GM23338 (cell line): ENCODE results near the gene ZNF273. TPM values are rescaled to one million over a fixed set of nuclear protein-coding genes. Genes with fewer than 3 reads are reported as not detected.

ENCODE experiments used
- ATAC-seq: fragments of 200-7000 bp; cut with Tn5 transposase; 3 replicates; pipeline ENCODE4 v1.9.1; 2020
- DNase-seq: peaks from one replicate; pipeline ENCODE4 v3.0.0-alpha.2; 2015; ENCODE audit warnings: low spot score
- H2AFZ ChIP-seq: fragments of 200-600 bp; sonication (generic); 2 replicates; pipeline ENCODE4 v1.8.0; 2016; ENCODE audit warnings: antibody characterized with exemption, mild to moderate bottlenecking, moderate library complexity
- H3F3A ChIP-seq: fragments of 200-600 bp; sonication (generic); replicated peaks from 2 replicates; pipeline ENCODE4 v1.8.0; 2017; ENCODE audit warnings: antibody characterized with exemption, mixed run types, low read depth
- H3K27ac ChIP-seq: fragments of 200-600 bp; sonication (generic); 2 replicates; pipeline ENCODE4 v1.6.1; 2016; ENCODE audit warnings: low read depth
- H3K27me3 ChIP-seq: fragments of 200-600 bp; sonication (generic); 2 replicates; pipeline ENCODE4 v1.8.0; 2016; ENCODE audit warnings: mild to moderate bottlenecking, mixed run types, moderate library complexity; ENCODE audit not compliant: insufficient read depth
- H3K36me3 ChIP-seq: fragments of 200-600 bp; sonication (generic); 2 replicates; pipeline ENCODE4 v1.8.0; 2016; ENCODE audit warnings: mild to moderate bottlenecking; ENCODE audit not compliant: insufficient read depth
- H3K4me1 ChIP-seq: fragments of 200-600 bp; sonication (generic); 2 replicates; pipeline ENCODE4 v1.8.0; 2016; ENCODE audit warnings: mild to moderate bottlenecking, moderate library complexity; ENCODE audit not compliant: insufficient read depth
- H3K4me2 ChIP-seq: fragments of 200-600 bp; sonication (generic); 2 replicates; pipeline ENCODE4 v1.7.1; 2017; ENCODE audit warnings: mixed run types
- H3K4me3 ChIP-seq: fragments of 200-600 bp; sonication (generic); 2 replicates; pipeline ENCODE4 v1.6.1; 2016; ENCODE audit warnings: mixed run types
- H3K79me2 ChIP-seq: fragments of 200-600 bp; sonication (generic); replicated peaks from 2 replicates; pipeline ENCODE4 v1.8.0; 2017; ENCODE audit warnings: mild to moderate bottlenecking; ENCODE audit not compliant: insufficient read depth
- H3K9me2 ChIP-seq: fragments of 200-600 bp; sonication (generic); 2 replicates; pipeline ENCODE4 v1.8.0; 2017; ENCODE audit not compliant: insufficient read depth
- H4K20me1 ChIP-seq: fragments of 200-600 bp; sonication (generic); replicated peaks from 2 replicates; pipeline ENCODE4 v1.8.0; 2017; ENCODE audit warnings: mild to moderate bottlenecking; ENCODE audit not compliant: insufficient read depth
- H3K27ac Mint-ChIP-seq: 2 replicates; pipeline ENCODE4 v1.8.0; 2020; ENCODE audit warnings: inconsistent platforms, mild to moderate bottlenecking, moderate library complexity, mixed read lengths
- H3K27me3 Mint-ChIP-seq: 3 replicates; pipeline ENCODE4 v1.8.0; 2022; ENCODE audit warnings: low read depth, mild to moderate bottlenecking, moderate library complexity, mixed read lengths, inconsistent platforms; ENCODE audit not compliant: insufficient read depth, poor library complexity
- H3K36me3 Mint-ChIP-seq: 3 replicates; pipeline ENCODE4 v1.8.0; 2021; ENCODE audit warnings: low read depth, mild to moderate bottlenecking, inconsistent platforms, moderate library complexity, mixed read lengths
- H3K4me1 Mint-ChIP-seq: 3 replicates; pipeline ENCODE4 v1.8.0; 2020; ENCODE audit warnings: mild to moderate bottlenecking, inconsistent platforms, mixed read lengths
- H3K4me3 Mint-ChIP-seq: 3 replicates; pipeline ENCODE4 v1.8.0; 2021; ENCODE audit warnings: moderate library complexity, mild to moderate bottlenecking, inconsistent platforms, mixed read lengths
- H3K9me3 Mint-ChIP-seq: 3 replicates; pipeline ENCODE4 v1.8.0; 2020; ENCODE audit warnings: moderate library complexity, mild to moderate bottlenecking, inconsistent platforms, mixed read lengths
- EZH2 ChIP-seq: fragments of 200-600 bp; sonication (generic); IDR thresholded peaks from one replicate; pipeline ENCODE4 v1.8.0; 2017; ENCODE audit warnings: antibody characterized with exemption, mild to moderate bottlenecking, low read depth; ENCODE audit not compliant: unreplicated experiment
- NANOG ChIP-seq: IDR thresholded peaks from 2 replicates; pipeline ENCODE4 v1.6.1; 2016; ENCODE audit warnings: antibody characterized with exemption, borderline replicate concordance
- POLR2AphosphoS5 ChIP-seq: IDR thresholded peaks from 2 replicates; pipeline ENCODE4 v1.6.1; 2016; ENCODE audit warnings: antibody characterized with exemption, low read depth
- ZNF114 ChIP-seq: fragments of 250-450 bp; sonication (Bioruptor Pico); IDR thresholded peaks from 2 replicates; pipeline ENCODE4 v1.5.0; 2020; ENCODE audit warnings: mild to moderate bottlenecking, moderate library complexity
- polyA plus RNA-seq: library from polyadenylated mRNA; unstranded; fragments of >200 nt; fragmentation: Nextera tagmentation; extraction: Ambion mirVana; gene quantifications from 2 replicates; pipeline ENCODE4 v1.2.1, GENCODE V29; 2016
- total RNA-seq: library from RNA; depleted of rRNA; stranded (reverse); fragments of >200 nt; shearing (Covaris generic); gene quantifications from 2 replicates; pipeline ENCODE4 v1.2.3, GENCODE V29; 2014
- TF ChIP-seq, protein P1 (sequence below), 2 experiments: fragments of 200-600 bp in 1 of 2; sonication (generic) in 1 of 2; conservative IDR thresholded peaks; 2 replicates each; pipeline versions ENCODE4 v1.5.1 to v1.6.1; 2016 to 2017; ENCODE audit warnings: antibody characterized with exemption in 2 of 2, low read depth in 2 of 2, mild to moderate bottlenecking in 2 of 2, moderate library complexity in 1 of 2
- TF ChIP-seq, protein P2 (sequence below): fragments of 250-450 bp; sonication (Bioruptor Pico); IDR thresholded peaks from 2 replicates; pipeline ENCODE4 v1.5.0; 2020; ENCODE audit warnings: mild to moderate bottlenecking, moderate library complexity

ZNF273 gene
- total and polyA plus RNA-seq, 2 experiments from 2014 or later = 16.4 to 34.3 TPM

- peaks cover 27% of the 10 kb centered on the region for H3K9me3 Mint-ChIP-seq
- Histone ChIP-seq H2AFZ (no peak overlapping the region), H4K20me1 (no peaks in the 10 kb centered on the region), H3K4me3 (no peak overlapping the region), H3K27ac (no peak overlapping the region), H3K4me1 (no peaks in the 10 kb centered on the region), H3K4me2 (no peak overlapping the region), H3K27me3 (peaks cover 97% of the 10 kb centered on the region), H3K9me2 (no peaks in the 10 kb centered on the region), H3F3A (no peaks in the 10 kb centered on the region), H3K36me3 (no peaks in the 10 kb centered on the region), H3K79me2 (no peaks in the 10 kb centered on the region)
- no peak for DNase-seq
- no peak overlapping the region for H3K27ac Mint-ChIP-seq
- no peak for ATAC-seq
- no peak overlapping the region for H3K4me3 Mint-ChIP-seq
- H3K27me3 Mint-ChIP-seq = peaks cover 62% of the 10 kb centered on the region
- H3K36me3 Mint-ChIP-seq = no peaks in the 10 kb centered on the region; the same call in 2 of the 3 replicates
- peaks cover 6% of the 10 kb centered on the region; the same call in 2 of the 3 replicates for H3K4me1 Mint-ChIP-seq
- TF ChIP-seq ZNF114 (CRISPR knock-in tag) = no peak
- TF ChIP-seq NANOG = no peak
- TF ChIP-seq EZH2 = no peak
- TF ChIP-seq, protein P1, sequence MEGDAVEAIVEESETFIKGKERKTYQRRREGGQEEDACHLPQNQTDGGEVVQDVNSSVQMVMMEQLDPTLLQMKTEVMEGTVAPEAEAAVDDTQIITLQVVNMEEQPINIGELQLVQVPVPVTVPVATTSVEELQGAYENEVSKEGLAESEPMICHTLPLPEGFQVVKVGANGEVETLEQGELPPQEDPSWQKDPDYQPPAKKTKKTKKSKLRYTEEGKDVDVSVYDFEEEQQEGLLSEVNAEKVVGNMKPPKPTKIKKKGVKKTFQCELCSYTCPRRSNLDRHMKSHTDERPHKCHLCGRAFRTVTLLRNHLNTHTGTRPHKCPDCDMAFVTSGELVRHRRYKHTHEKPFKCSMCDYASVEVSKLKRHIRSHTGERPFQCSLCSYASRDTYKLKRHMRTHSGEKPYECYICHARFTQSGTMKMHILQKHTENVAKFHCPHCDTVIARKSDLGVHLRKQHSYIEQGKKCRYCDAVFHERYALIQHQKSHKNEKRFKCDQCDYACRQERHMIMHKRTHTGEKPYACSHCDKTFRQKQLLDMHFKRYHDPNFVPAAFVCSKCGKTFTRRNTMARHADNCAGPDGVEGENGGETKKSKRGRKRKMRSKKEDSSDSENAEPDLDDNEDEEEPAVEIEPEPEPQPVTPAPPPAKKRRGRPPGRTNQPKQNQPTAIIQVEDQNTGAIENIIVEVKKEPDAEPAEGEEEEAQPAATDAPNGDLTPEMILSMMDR (conservative IDR thresholded peaks at IDR 0.05; ENCODE audit: low read depth in 2 of 2) = no peak
- TF ChIP-seq, protein P2, sequence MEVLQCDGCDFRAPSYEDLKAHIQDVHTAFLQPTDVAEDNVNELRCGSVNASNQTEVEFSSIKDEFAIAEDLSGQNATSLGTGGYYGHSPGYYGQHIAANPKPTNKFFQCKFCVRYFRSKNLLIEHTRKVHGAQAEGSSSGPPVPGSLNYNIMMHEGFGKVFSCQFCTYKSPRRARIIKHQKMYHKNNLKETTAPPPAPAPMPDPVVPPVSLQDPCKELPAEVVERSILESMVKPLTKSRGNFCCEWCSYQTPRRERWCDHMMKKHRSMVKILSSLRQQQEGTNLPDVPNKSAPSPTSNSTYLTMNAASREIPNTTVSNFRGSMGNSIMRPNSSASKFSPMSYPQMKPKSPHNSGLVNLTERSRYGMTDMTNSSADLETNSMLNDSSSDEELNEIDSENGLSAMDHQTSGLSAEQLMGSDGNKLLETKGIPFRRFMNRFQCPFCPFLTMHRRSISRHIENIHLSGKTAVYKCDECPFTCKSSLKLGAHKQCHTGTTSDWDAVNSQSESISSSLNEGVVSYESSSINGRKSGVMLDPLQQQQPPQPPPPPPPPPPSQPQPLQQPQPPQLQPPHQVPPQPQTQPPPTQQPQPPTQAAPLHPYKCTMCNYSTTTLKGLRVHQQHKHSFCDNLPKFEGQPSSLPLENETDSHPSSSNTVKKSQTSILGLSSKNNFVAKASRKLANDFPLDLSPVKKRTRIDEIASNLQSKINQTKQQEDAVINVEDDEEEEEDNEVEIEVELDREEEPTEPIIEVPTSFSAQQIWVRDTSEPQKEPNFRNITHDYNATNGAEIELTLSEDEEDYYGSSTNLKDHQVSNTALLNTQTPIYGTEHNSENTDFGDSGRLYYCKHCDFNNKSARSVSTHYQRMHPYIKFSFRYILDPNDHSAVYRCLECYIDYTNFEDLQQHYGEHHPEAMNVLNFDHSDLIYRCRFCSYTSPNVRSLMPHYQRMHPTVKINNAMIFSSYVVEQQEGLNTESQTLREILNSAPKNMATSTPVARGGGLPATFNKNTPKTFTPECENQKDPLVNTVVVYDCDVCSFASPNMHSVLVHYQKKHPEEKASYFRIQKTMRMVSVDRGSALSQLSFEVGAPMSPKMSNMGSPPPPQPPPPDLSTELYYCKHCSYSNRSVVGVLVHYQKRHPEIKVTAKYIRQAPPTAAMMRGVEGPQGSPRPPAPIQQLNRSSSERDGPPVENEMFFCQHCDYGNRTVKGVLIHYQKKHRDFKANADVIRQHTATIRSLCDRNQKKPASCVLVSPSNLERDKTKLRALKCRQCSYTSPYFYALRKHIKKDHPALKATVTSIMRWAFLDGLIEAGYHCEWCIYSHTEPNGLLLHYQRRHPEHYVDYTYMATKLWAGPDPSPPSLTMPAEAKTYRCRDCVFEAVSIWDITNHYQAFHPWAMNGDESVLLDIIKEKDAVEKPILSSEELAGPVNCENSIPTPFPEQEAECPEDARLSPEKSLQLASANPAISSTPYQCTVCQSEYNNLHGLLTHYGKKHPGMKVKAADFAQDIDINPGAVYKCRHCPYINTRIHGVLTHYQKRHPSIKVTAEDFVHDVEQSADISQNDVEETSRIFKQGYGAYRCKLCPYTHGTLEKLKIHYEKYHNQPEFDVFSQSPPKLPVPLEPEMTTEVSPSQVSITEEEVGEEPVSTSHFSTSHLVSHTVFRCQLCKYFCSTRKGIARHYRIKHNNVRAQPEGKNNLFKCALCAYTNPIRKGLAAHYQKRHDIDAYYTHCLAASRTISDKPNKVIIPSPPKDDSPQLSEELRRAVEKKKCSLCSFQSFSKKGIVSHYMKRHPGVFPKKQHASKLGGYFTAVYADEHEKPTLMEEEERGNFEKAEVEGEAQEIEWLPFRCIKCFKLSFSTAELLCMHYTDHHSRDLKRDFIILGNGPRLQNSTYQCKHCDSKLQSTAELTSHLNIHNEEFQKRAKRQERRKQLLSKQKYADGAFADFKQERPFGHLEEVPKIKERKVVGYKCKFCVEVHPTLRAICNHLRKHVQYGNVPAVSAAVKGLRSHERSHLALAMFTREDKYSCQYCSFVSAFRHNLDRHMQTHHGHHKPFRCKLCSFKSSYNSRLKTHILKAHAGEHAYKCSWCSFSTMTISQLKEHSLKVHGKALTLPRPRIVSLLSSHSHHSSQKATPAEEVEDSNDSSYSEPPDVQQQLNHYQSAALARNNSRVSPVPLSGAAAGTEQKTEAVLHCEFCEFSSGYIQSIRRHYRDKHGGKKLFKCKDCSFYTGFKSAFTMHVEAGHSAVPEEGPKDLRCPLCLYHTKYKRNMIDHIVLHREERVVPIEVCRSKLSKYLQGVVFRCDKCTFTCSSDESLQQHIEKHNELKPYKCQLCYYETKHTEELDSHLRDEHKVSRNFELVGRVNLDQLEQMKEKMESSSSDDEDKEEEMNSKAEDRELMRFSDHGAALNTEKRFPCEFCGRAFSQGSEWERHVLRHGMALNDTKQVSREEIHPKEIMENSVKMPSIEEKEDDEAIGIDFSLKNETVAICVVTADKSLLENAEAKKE (CRISPR knock-in tag) = no peak
- no peak for TF ChIP-seq POLR2AphosphoS5
Measured at GRCh38 chr7:64884913-64885370, 18.1 kb upstream of the ZNF273 start.
